Esophagus squamous epithelium (tissue), 5 donors: ENCODE data around the gene THAP7. TPM values are rescaled to one million over a fixed set of nuclear protein-coding genes. Genes with fewer than 3 reads are reported as not detected.

Experiments
- DNase-seq: peaks from one replicate; lab custom pipeline; 2025; lab: John Stamatoyannopoulos, UW
- H3K27ac ChIP-seq, 4 donors: fragments of 200-600 bp; sonication (generic); one replicate each; pipeline ENCODE4 v1.5.1; 2016 to 2019; ENCODE audit warnings: mild to moderate bottlenecking in 1 of 4
- H3K27me3 ChIP-seq, 4 donors: fragments of 200-600 bp; sonication (generic); 1 replicate in 3 of 4; 2 replicates in 1 of 4; pipeline versions ENCODE4 v1.5.1 to v1.6.0; 2017 to 2021; ENCODE audit warnings: antibody characterized with exemption in 1 of 4
- H3K36me3 ChIP-seq, 3 donors: fragments of 200-600 bp; sonication (generic); one replicate each; pipeline ENCODE4 v1.5.1; 2016 to 2019
- H3K4me1 ChIP-seq, 3 donors: fragments of 200-600 bp; sonication (generic); one replicate each; pipeline ENCODE4 v1.5.1; 2017 to 2019
- H3K4me3 ChIP-seq, 4 donors: fragments of 200-600 bp; sonication (generic); 1 replicate in 3 of 4; 2 replicates in 1 of 4; pipeline ENCODE4 v1.5.1; 2016 to 2019; ENCODE audit warnings: mild to moderate bottlenecking in 2 of 4, moderate library complexity in 1 of 4
- H3K9me3 ChIP-seq, 3 donors: fragments of 200-600 bp; sonication (generic); one replicate each; pipeline ENCODE4 v1.5.1; 2016 to 2019
- POLR2A ChIP-seq, 4 donors: fragments of 450-650 bp; IDR thresholded peaks; one replicate each; pipeline ENCODE4 v1.6.1; 2017; ENCODE audit warnings: antibody characterized with exemption in 4 of 4, mild to moderate bottlenecking in 4 of 4, moderate library complexity in 3 of 4
- WGBS, 2 donors: methylation state at CpG; one replicate each; pipeline ENCODE4 v1.1.5; 2018; 5-methylcytosine and 5-hydroxymethylcytosine counted together
- intact Hi-C: fragments of 100-400 bp; cut with DNase I; formaldehyde crosslinking; loops from one replicate; pipeline ENCODE4 v1.15.0; 2022
- total RNA-seq, 4 donors: library from RNA; depleted of rRNA; stranded (reverse); fragments of >200 nt; gene quantifications; one replicate each; pipeline ENCODE4 v1.1.0, GENCODE V29; 2016
- TF ChIP-seq, protein P1 (sequence below), 6 experiments: fragments of 450-650 bp in 4 of 6; fragments of 200-600 bp in 2 of 6; sonication (generic) in 2 of 6; IDR thresholded peaks; one replicate each; pipeline ENCODE4 v1.5.1; 2016 to 2019; ENCODE audit warnings: antibody characterized with exemption in 6 of 6, mild to moderate bottlenecking in 4 of 6, moderate library complexity in 4 of 6
- donor health status: DM: yes; HTN: yes; CAD: no.

The THAP7 gene
- total RNA-seq, 4 donors from 2014 or later, result 13.2 to 38.7 (median 32.0) TPM

DNA sequence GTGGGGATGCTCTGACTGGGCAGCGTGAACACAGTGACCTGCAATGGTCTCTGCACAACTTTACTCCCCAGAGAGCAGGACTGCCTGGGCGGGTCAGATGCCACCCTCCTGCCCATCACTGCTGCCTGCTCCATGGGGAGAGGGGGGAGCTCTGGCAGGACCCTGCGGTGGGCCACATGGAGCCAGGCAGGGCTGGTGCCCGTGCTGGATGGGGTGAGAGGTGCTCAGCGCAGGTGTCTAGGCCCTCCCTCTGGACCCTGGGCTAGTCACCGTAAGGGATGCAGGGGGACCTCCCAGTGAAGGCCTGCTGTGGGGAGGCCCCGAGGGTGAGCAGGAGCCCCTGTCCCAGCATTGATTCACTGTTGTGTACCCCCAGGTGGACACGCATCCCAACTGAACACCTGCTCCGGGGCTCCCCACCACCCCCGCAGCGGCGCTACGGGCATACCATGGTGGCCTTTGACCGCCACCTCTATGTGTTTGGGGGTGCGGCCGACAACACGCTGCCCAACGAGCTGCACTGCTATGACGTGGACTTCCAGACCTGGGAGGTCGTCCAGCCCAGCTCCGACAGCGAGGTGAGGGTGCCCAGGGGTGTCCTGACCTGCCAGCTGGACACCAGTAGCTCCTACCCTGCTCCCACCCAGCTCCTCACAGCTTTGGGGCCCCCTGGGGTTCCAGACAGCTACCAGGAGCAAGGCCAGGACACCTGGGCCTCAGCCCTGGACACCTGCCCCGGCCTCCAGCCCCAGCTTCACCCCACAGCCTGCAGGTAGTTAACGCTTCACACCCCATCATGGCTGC lies 10.5 kb downstream of the THAP7 start:
- Histone ChIP-seq H3K4me3 (no peak overlapping the region), H3K27ac (no peak overlapping the region), H3K9me3 (no peaks in the 10 kb centered on the region), H3K4me1 (no peaks in the 10 kb centered on the region), H3K36me3 (peaks cover 23 to 99% (median 29%) of the 10 kb centered on the region in 3 donors), H3K27me3 (no peaks in the 10 kb centered on the region)
- intact Hi-C loops, result no loop called here
- DNase-seq, result no peak
- 60 to 96% methylated on average over 1 to 6 of the region's 24 CpGs for WGBS, 2 donors
- TF ChIP-seq, protein P1, sequence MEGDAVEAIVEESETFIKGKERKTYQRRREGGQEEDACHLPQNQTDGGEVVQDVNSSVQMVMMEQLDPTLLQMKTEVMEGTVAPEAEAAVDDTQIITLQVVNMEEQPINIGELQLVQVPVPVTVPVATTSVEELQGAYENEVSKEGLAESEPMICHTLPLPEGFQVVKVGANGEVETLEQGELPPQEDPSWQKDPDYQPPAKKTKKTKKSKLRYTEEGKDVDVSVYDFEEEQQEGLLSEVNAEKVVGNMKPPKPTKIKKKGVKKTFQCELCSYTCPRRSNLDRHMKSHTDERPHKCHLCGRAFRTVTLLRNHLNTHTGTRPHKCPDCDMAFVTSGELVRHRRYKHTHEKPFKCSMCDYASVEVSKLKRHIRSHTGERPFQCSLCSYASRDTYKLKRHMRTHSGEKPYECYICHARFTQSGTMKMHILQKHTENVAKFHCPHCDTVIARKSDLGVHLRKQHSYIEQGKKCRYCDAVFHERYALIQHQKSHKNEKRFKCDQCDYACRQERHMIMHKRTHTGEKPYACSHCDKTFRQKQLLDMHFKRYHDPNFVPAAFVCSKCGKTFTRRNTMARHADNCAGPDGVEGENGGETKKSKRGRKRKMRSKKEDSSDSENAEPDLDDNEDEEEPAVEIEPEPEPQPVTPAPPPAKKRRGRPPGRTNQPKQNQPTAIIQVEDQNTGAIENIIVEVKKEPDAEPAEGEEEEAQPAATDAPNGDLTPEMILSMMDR (IDR thresholded peaks at IDR 0.05), result no peak

DNA sequence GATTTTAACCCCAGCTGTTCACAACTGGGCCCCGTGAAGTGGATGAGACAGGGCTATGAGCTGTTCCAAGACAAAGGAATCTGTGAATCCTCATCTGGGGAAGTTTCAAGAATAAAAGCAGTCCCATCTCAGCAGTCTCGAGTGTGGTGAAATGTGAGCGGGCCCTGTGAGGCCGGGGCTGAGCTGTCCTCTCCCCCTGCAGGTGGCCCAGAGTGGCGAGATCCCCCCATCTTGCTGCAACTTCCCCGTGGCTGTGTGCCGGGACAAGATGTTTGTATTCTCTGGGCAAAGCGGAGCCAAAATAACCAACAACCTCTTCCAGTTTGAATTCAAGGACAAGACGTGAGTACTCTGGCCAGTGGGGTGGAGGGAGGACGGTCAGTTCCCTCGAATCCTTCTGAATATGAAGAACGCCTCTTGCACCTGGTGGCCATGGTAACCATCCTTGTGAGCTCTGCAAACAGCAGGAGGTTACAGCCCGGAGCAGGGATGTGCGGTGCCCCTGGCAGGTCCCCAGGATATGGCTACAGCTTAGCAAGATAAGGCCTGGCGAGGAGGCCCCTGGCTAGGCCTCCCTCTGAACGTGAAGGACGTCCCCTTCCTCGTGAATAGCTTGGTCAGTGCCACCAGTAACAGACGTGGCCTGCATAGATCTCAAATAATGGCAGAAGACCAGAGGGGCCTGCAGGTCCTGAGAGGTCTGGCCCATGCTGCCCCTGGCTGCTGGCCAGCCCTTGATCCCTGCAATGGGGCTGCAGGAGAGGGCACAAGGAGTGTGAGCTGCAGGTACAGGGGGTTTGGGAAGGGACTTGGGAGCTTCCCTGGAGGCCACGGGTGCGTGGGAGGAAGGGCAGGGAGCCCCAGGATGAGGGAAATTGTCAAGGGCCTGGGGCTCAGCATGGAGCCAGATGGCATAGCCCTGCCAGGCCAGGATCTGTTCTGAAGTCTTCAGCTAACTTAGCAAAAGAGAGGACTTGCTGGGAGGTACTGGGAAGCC lies 11.4 kb downstream of the THAP7 start:
- WGBS, 2 donors, result 87 to 89% methylated on average over 14 to 16 of the region's 21 CpGs
- no peak overlapping the region for H3K4me3 ChIP-seq
- DNase-seq, result no peak
- intact Hi-C loops, result no loop called here
- no peaks in the 10 kb centered on the region for H3K9me3 ChIP-seq
- H3K27me3 ChIP-seq, result no peaks in the 10 kb centered on the region
- no peak overlapping the region for H3K27ac ChIP-seq
- TF ChIP-seq, protein P1 (IDR thresholded peaks at IDR 0.05), result no peak
- TF ChIP-seq POLR2A (IDR thresholded peaks at IDR 0.05), result no peak
- peaks cover 14 to 96% (median 27%) of the 10 kb centered on the region in 3 donors for H3K36me3 ChIP-seq
- H3K4me1 ChIP-seq, result no peaks in the 10 kb centered on the region

DNA sequence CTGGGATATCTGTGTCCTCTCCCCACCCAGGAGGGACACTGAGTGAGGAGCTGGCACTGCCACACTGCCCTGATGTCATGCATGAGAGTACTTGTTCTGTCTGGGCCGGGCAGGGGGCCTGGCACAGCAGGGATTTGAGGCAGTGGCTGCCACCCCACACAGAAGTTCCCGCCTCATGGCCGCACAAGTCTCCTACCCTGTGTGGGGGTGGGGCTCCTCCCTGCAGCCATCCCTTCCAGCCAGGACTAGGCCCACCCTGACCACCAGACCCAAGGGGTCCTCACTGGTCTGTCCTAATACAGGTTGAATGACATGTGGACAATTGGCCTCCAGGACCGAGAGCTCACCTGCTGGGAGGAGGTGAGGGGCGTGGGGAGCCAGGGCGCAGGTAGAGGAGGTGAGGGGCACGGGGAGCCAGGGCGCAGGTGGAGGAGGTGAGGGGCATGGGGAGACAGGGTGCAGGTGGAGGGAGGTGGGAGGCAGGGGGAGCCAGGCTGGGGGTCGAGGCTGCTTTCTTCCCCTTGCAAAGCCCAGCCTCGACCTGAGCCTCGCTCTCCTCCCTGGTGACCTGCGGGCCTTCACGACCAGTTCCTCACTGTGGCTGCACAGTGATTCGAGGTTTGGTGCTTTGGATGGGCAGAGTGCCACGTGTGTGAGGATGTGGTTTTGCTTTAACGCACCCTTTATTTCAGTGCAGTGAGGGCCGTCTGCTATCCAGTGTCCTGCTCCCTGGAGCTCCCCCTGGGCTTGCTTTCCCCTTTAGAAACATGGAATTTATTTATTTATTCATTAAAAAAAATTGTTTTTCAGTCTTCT lies 12.4 kb downstream of the THAP7 start:
- Histone ChIP-seq H3K4me3 (no peak overlapping the region), H3K4me1 (peaks cover 0 to 3% (median 0%) of the 10 kb centered on the region in 3 donors), H3K36me3 (peaks cover 10 to 94% (median 22%) of the 10 kb centered on the region in 3 donors), H3K27me3 (no peaks in the 10 kb centered on the region), H3K9me3 (no peaks in the 10 kb centered on the region), H3K27ac (no peak overlapping the region)
- WGBS, 2 donors, result 57 to 64% methylated on average over 7 to 9 of the region's 17 CpGs
- no peak for DNase-seq
- intact Hi-C loops, result no loop called here
- TF ChIP-seq, protein P1 (IDR thresholded peaks at IDR 0.05), result no peak
- TF ChIP-seq POLR2A (IDR thresholded peaks at IDR 0.05), result no peak

DNA sequence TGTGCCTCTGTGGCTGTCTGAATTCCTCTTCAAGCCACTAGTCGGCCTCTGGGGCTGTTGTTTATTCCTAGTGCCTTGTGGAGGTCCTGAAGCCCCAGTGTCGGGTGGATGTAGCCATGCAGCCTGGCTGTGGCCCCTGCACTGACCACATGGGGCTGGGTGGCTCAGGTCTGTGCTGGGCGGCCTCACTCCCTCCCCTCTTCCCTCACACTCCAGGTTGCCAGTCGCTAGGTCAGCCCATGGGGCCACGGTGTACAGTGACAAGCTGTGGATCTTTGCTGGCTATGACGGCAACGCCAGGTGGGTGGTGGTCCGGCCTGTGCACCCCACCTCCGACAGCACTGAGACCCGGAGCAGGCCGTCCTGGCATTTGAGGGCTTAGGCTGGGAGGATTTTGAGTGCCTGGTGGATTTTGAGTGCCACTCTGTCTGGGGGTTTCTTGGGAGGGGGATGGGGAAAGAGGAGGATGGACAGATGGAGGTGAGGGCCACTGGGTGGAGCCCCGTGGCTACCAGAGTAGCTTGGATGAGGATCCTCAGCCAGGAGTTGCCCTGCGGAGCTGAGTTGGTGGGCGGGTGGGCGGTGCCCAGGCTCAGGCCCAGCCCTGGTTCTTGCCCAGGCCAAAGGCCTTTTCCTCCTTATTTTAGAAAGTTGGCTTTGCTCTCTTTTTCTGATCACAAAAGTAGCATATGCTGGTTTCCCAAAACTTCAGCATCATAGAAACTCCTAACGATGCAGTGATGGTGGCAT lies 13.2 kb downstream of the THAP7 start:
- Histone ChIP-seq H3K27ac (no peak overlapping the region), H3K4me1 (peaks cover 0 to 11% (median under 1%) of the 10 kb centered on the region in 3 donors), H3K27me3 (no peaks in the 10 kb centered on the region), H3K36me3 (peaks cover 8 to 94% (median 22%) of the 10 kb centered on the region in 3 donors), H3K9me3 (no peaks in the 10 kb centered on the region), H3K4me3 (no peak overlapping the region)
- WGBS, 2 donors, result 73 to 81% methylated on average over 4 to 11 of the region's 16 CpGs
- DNase-seq, result no peak
- intact Hi-C loops, result no loop called here
- TF ChIP-seq, protein P1 (IDR thresholded peaks at IDR 0.05), result no peak
- no peak for TF ChIP-seq POLR2A (IDR thresholded peaks at IDR 0.05)
